HG03432 (cell line): ENCODE measurements around the gene SPOCD1.
"Not testable (repeated sequence)": the region's sequence is repeated elsewhere in the genome, so short reads cannot be mapped to it uniquely, and the experiment has no call there.

ENCODE experiments used
- ATAC-seq: cut with Tn5 transposase; IDR thresholded peaks from one replicate; pipeline ENCODE4 v1.9.1; 2021; ENCODE audit warnings: mild to moderate bottlenecking, moderate library complexity; ENCODE audit not compliant: unreplicated experiment

SPOCD1 gene

GRCh38 chr1:31830065-31830464 is 14.2 kb upstream of the SPOCD1 start:
- no peak for ATAC-seq

GRCh38 chr1:31828926-31829690 is 13.3 kb upstream of the SPOCD1 start:
- ATAC-seq = no peak

GRCh38 chr1:31828341-31828740 is 12.5 kb upstream of the SPOCD1 start:
- ATAC-seq = no peak

GRCh38 chr1:31823780-31824179 is 8.0 kb upstream of the SPOCD1 start:
- no peak for ATAC-seq

GRCh38 chr1:31822766-31823165 is 6.9 kb upstream of the SPOCD1 start:
- no peak for ATAC-seq

- not testable (repeated sequence) for ATAC-seq
Observed at GRCh38 chr1:31820196-31820595, 4.4 kb upstream of the SPOCD1 start.

- no peak for ATAC-seq
Observed at GRCh38 chr1:31818206-31818605, 2.4 kb upstream of the SPOCD1 start.

- ATAC-seq = not testable (repeated sequence)
Observed at GRCh38 chr1:31816947-31817346, 1.1 kb upstream of the SPOCD1 start.

- ATAC-seq = not testable (repeated sequence)
Observed at GRCh38 chr1:31816501-31816900, 679 bp upstream of the SPOCD1 start.

- no peak for ATAC-seq
Observed at GRCh38 chr1:31815307-31815645, 546 bp downstream of the SPOCD1 start.

- no peak for ATAC-seq
Observed at GRCh38 chr1:31814631-31815306, 1.1 kb downstream of the SPOCD1 start.

- no peak for ATAC-seq
Observed at GRCh38 chr1:31814041-31814511, 1.7 kb downstream of the SPOCD1 start.

GRCh38 chr1:31812158-31812829 is 3.5 kb downstream of the SPOCD1 start:
- ATAC-seq = no peak

- no peak for ATAC-seq
Observed at GRCh38 chr1:31811605-31812004, 4.2 kb downstream of the SPOCD1 start.

GRCh38 chr1:31809698-31810097 is 6.1 kb downstream of the SPOCD1 start:
- no peak for ATAC-seq

- ATAC-seq = no peak
Observed at GRCh38 chr1:31807273-31808048, 8.4 kb downstream of the SPOCD1 start.

- no peak for ATAC-seq
Observed at GRCh38 chr1:31805318-31805717, 10.5 kb downstream of the SPOCD1 start.

GRCh38 chr1:31804098-31804497 is 11.7 kb downstream of the SPOCD1 start:
- no peak for ATAC-seq

- ATAC-seq = no peak
Observed at GRCh38 chr1:31803610-31804009, 12.2 kb downstream of the SPOCD1 start.

GRCh38 chr1:31802190-31803150 is 13.4 kb downstream of the SPOCD1 start:
- ATAC-seq = no peak
